ENCODE data around the gene INPP1. TPM values are rescaled to one million over a fixed set of nuclear protein-coding genes. Genes with fewer than 3 reads are reported as not detected.
A peak's percentile ranks its signal among the peaks of the same experiment; 100 is the strongest.

Gene INPP1
- total RNA-seq, 4 donors from 2014 or later = 37.0 to 73.0 (median 48.4) TPM

DNA sequence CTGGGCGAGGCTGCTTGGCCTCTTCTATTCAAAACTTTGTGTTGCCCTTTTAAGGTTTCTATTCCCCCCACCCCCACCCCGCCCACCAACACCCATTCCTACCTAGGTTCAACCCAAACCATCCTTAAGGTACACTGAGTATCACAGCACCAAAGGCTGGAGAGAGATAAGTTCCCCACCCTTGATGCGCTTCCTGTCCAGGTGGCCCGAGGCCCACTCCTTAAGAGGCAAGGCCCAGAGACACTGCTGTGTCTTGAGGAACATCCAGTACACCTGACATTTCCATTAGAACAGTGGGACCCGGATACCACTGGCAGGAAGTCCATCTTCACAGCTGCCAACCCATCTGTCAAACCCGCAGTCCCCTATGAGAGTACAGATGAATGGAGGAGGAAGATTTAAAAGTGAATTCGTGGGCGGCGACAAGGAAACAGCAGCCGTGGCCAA, 277 bp upstream of the INPP1 start:
- Histone ChIP-seq H3K36me3 (peaks cover 0 to 7% (median 0%) of the 10 kb centered on the region in 3 donors), H3K27ac (peak overlapping the region; percentile 97 to 98 (median 97)), H3K9me3 (no peaks in the 10 kb centered on the region), H3K4me1 (peaks cover 5 to 52% (median 8%) of the 10 kb centered on the region in 3 donors), H3K4me3 (peak overlapping the region; percentile 78 to 97 (median 90)), H3K27me3 (no peaks in the 10 kb centered on the region)
- peak; percentile 6 for DNase-seq
- WGBS, 2 donors = 22 to 34% methylated on average over 3 to 4 of the region's 10 CpGs
- intact Hi-C loops (cut with DNase I) = no loop called here
- TF ChIP-seq, protein P1, sequence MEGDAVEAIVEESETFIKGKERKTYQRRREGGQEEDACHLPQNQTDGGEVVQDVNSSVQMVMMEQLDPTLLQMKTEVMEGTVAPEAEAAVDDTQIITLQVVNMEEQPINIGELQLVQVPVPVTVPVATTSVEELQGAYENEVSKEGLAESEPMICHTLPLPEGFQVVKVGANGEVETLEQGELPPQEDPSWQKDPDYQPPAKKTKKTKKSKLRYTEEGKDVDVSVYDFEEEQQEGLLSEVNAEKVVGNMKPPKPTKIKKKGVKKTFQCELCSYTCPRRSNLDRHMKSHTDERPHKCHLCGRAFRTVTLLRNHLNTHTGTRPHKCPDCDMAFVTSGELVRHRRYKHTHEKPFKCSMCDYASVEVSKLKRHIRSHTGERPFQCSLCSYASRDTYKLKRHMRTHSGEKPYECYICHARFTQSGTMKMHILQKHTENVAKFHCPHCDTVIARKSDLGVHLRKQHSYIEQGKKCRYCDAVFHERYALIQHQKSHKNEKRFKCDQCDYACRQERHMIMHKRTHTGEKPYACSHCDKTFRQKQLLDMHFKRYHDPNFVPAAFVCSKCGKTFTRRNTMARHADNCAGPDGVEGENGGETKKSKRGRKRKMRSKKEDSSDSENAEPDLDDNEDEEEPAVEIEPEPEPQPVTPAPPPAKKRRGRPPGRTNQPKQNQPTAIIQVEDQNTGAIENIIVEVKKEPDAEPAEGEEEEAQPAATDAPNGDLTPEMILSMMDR (IDR thresholded peaks at IDR 0.05) = no peak
- no peak for TF ChIP-seq POLR2A (IDR thresholded peaks at IDR 0.05)

DNA sequence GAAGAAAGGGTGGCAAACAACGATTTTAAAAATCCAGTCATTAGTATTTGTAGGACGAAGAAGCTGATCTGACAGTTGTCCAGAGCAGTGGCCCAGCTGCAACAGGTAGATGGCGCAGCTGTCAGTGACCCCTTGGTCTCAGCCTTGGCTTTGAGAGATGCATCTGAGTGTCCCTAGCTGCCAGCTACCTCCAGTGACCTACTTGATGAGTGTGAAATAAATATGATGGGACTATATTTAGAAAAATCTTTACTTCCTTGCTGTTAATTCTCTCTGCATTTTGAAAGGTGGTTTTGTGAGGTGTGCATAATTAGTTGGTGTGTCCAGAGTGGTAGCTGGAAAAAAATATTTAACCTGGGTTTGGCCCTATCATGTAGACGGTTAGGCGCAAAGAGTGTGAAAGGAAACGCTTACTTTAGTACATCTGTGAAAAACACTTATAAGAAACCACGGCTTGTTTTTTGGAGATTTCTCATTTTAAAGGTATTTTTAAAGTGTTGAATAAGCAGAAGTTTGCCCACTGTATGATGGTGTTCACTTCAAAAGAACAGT, 963 bp downstream of the INPP1 start:
- Histone ChIP-seq H3K27ac (peak overlapping the region; percentile 97 to 98 (median 97)), H3K9me3 (no peaks in the 10 kb centered on the region), H3K27me3 (no peaks in the 10 kb centered on the region), H3K36me3 (peaks cover 0 to 14% (median 0%) of the 10 kb centered on the region in 3 donors), H3K4me3 (peak overlapping the region; percentile 78 to 97 (median 90)), H3K4me1 (peaks cover 5 to 52% (median 11%) of the 10 kb centered on the region in 3 donors)
- no peak for TF ChIP-seq POLR2A (IDR thresholded peaks at IDR 0.05)
- TF ChIP-seq, protein P1 (IDR thresholded peaks at IDR 0.05) = peak in 4 of 6 experiments; percentile 13 to 42 (median 30)
- WGBS, 2 donors = 10 to 22% methylated on average over 6 to 7 of the region's 7 CpGs
- DNase-seq = no peak
- intact Hi-C loops (cut with DNase I) = no loop called here

DNA sequence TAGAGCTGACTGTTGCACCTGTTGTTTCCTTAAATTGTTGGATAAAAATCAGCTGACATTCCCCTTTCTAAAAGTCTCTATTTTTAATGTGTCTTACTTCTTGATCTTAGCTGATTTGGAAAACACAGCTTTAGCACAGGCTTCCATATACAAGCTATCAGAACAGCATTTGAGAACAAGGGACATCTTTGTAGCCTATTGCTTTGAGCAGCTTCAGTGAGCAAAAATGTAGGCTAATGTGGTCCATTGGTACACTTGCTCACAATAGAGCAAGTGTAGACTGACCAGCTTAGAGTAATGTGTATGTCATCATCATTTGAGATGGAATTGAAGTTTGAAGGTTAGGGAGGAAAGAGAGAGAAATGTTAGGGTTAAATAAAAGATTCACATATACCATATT, 7.0 kb downstream of the INPP1 start:
- H3K4me3 ChIP-seq = no peak overlapping the region
- no peaks in the 10 kb centered on the region for H3K27me3 ChIP-seq
- H3K4me1 ChIP-seq = peaks cover 7 to 65% (median 30%) of the 10 kb centered on the region in 3 donors
- peaks cover 0 to 20% (median 0%) of the 10 kb centered on the region in 3 donors for H3K36me3 ChIP-seq
- no peaks in the 10 kb centered on the region for H3K9me3 ChIP-seq
- intact Hi-C loops (cut with DNase I) = no loop called here
- DNase-seq = no peak
- peak overlapping the region in 1 of 4 donors; percentile 89 for H3K27ac ChIP-seq
- TF ChIP-seq POLR2A (IDR thresholded peaks at IDR 0.05) = no peak
- TF ChIP-seq, protein P1 (IDR thresholded peaks at IDR 0.05) = no peak

DNA sequence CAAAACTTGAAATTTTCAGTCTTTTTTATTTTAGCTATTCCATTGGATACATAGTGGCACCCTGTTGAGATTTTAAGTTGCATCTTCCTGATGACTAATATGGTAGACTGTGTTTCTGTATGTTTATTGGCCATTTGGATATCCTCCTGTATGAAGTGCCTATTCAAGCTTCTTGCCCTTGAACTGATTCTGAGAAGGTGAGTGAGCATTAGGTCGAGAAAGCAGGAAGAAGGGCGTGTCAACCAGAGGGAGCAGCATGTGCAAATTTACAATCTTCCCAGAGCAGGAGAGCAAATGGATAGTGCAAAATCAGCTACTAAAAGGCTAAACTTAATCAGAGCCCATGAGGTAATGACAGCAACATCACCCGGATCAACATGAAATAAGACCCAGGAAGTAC, 8.6 kb downstream of the INPP1 start:
- Histone ChIP-seq H3K27me3 (no peaks in the 10 kb centered on the region), H3K4me3 (no peak overlapping the region), H3K9me3 (no peaks in the 10 kb centered on the region), H3K4me1 (peaks cover 13 to 65% (median 41%) of the 10 kb centered on the region in 3 donors), H3K36me3 (peaks cover 0 to 15% (median 0%) of the 10 kb centered on the region in 3 donors), H3K27ac (peak overlapping the region; percentile 74 to 89 (median 82))
- DNase-seq = no peak
- intact Hi-C loops (cut with DNase I) = no loop called here
- TF ChIP-seq, protein P1 (IDR thresholded peaks at IDR 0.05) = no peak
- no peak for TF ChIP-seq POLR2A (IDR thresholded peaks at IDR 0.05)
- WGBS, 2 donors = 42 to 47% methylated on average over 3 of the region's 3 CpGs

DNA sequence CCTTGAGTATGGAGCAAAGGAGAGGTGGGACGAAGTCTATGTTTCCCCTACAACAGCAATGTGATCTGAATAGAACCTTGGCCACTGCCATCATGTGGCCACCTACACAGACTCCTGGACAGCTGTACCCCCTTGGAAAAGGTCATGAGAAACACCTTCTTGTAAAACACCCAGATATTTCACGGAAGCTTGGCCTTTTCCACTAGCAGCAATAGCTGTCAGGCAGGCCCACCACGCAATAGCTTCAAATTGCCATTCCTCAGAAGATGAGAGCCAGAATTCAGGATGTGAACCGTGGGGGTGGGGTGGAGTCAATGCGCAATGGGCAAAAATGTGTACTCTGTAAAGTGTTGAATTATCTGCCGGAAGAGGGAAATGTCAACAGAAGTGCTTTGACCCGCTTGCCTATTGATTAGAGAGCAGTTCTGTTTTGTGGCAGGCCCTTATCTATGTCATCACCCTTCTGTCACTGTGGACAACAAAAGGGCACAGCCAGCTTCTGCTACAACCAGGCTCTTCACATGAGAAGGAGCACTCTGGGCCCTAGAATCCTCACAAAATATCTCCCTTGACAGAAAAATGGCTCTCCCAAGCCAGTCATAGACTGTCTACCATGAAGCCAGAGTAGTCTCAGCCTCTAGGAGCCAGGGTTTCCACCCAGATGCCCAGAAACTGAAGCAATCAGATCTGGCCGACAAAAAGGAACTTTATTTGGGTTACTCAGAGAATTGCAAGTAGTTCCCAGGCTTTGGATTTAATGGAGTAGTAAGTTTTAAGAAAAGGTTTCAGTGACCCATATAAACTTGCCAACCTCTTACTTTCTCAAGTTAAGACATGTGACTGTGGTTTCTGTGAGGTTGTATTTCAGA, 9.5 kb downstream of the INPP1 start:
- Histone ChIP-seq H3K27ac (peak overlapping the region; percentile 74 to 89 (median 82)), H3K4me1 (peaks cover 13 to 71% (median 47%) of the 10 kb centered on the region in 3 donors), H3K36me3 (peaks cover 0 to 14% (median 0%) of the 10 kb centered on the region in 3 donors), H3K27me3 (no peaks in the 10 kb centered on the region), H3K4me3 (no peak overlapping the region), H3K9me3 (no peaks in the 10 kb centered on the region)
- WGBS, 2 donors = 70 to 76% methylated on average over 6 to 8 of the region's 8 CpGs
- DNase-seq = no peak
- intact Hi-C loops (cut with DNase I) = no loop called here
- TF ChIP-seq, protein P1 (IDR thresholded peaks at IDR 0.05) = no peak
- no peak for TF ChIP-seq POLR2A (IDR thresholded peaks at IDR 0.05)
